HepG2 (cell line): ENCODE results near the gene TSPAN18.

Experiments
- FOXA3 ChIP-seq: IDR thresholded peaks from 2 replicates; pipeline ENCODE4 v1.6.1; 2016; ENCODE audit warnings: missing genetic modification reagents, missing compliant biosample characterization
- KDM1A ChIP-seq: IDR thresholded peaks from 2 replicates; pipeline ENCODE4 v1.6.1; 2016; ENCODE audit warnings: missing compliant biosample characterization
- MBD4 ChIP-seq: IDR thresholded peaks from 2 replicates; pipeline ENCODE4 v1.6.1; 2012; ENCODE audit warnings: low read length, inconsistent platforms, borderline replicate concordance
- NFYB ChIP-seq: sonication (generic); formaldehyde crosslinking; IDR thresholded peaks from 2 replicates; pipeline ENCODE4 v1.4.0; 2020; ENCODE audit warnings: missing genetic modification reagents
- ZNF20 ChIP-seq: sonication (generic); formaldehyde crosslinking; IDR thresholded peaks from 2 replicates; pipeline ENCODE4 v1.4.0; 2020; ENCODE audit warnings: mild to moderate bottlenecking, moderate library complexity, missing genetic modification reagents
- ZNF207 ChIP-seq: fragments of 450-650 bp; IDR thresholded peaks from 2 replicates; pipeline ENCODE4 v1.6.1; 2016; ENCODE audit warnings: antibody characterized with exemption, borderline replicate concordance
- ZNF251 ChIP-seq: sonication (generic); formaldehyde crosslinking; IDR thresholded peaks from 2 replicates; pipeline ENCODE4 v1.9.0; 2021; ENCODE audit warnings: mild to moderate bottlenecking, missing genetic modification reagents
- TF ChIP-seq, protein P1 (sequence below): sonication (generic); formaldehyde crosslinking; IDR thresholded peaks from 2 replicates; pipeline ENCODE4 v1.4.0; 2020; ENCODE audit warnings: mild to moderate bottlenecking, missing genetic modification reagents
- TF ChIP-seq, protein P2 (sequence below): sonication (generic); formaldehyde crosslinking; IDR thresholded peaks from 2 replicates; pipeline ENCODE4 v1.5.0; 2020; ENCODE audit warnings: mild to moderate bottlenecking, missing genetic modification reagents, moderate library complexity

DNA sequence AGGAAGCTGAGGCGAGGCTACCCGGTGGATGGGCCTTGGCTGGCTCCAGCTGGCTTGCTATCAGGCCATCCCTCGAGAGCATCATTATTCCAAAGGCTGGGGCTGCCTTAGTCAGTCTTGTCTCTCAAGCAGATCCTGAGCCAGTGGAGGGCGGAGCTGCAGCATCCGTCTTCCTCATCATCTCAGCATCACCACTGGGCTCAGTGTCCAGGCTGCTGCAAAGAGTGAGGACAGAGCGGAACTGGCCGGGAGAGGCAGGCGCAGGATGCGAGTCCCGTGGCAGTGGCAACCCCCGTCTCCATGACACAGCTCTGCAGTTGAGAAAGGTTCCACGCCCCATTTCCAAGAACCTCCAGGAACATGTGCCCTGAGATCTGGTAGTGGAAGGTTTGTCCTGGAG, 219.5 kb downstream of the TSPAN18 start:
- TF ChIP-seq, protein P1, sequence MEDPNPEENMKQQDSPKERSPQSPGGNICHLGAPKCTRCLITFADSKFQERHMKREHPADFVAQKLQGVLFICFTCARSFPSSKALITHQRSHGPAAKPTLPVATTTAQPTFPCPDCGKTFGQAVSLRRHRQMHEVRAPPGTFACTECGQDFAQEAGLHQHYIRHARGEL = no peak
- no peak for TF ChIP-seq ZNF207
- TF ChIP-seq NFYB (CRISPR knock-in tag) = no peak
- TF ChIP-seq FOXA3 (CRISPR knock-in tag) = no peak
- no peak for TF ChIP-seq ZNF251 (CRISPR knock-in tag)
- TF ChIP-seq MBD4 = no peak
- TF ChIP-seq ZNF20 = no peak
- TF ChIP-seq, protein P2, sequence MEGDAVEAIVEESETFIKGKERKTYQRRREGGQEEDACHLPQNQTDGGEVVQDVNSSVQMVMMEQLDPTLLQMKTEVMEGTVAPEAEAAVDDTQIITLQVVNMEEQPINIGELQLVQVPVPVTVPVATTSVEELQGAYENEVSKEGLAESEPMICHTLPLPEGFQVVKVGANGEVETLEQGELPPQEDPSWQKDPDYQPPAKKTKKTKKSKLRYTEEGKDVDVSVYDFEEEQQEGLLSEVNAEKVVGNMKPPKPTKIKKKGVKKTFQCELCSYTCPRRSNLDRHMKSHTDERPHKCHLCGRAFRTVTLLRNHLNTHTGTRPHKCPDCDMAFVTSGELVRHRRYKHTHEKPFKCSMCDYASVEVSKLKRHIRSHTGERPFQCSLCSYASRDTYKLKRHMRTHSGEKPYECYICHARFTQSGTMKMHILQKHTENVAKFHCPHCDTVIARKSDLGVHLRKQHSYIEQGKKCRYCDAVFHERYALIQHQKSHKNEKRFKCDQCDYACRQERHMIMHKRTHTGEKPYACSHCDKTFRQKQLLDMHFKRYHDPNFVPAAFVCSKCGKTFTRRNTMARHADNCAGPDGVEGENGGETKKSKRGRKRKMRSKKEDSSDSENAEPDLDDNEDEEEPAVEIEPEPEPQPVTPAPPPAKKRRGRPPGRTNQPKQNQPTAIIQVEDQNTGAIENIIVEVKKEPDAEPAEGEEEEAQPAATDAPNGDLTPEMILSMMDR (CRISPR knock-in tag) = no peak
- no peak for TF ChIP-seq KDM1A (CRISPR knock-in tag)
